GF-D8 (cell line): Measurements from ENCODE around the gene TET1.
"Not testable (repeated sequence)": the region's sequence is repeated elsewhere in the genome, so short reads cannot be mapped to it uniquely, and the experiment has no call there.

Experiments
- DNase-seq: peaks from one replicate; lab custom pipeline; 2025; lab: John Stamatoyannopoulos, UW

Gene TET1

GRCh38 chr10:68708987-68709386 is 148.8 kb downstream of the TET1 start:
- DNase-seq: not testable (repeated sequence)

GRCh38 chr10:68713065-68713464 is 152.9 kb downstream of the TET1 start:
- DNase-seq: not testable (repeated sequence)

- no peak for DNase-seq
Measured at GRCh38 chr10:68717435-68717834, 157.3 kb downstream of the TET1 start.

GRCh38 chr10:68720793-68721672 is 160.9 kb downstream of the TET1 start, which contains the start of gene CCAR1:
Gene CCAR1 (plus strand): TSS chr10:68721239. CDS start chr10:68722505, 1,266 bp downstream.
- DNase-seq: peak; percentile 98

DNA sequence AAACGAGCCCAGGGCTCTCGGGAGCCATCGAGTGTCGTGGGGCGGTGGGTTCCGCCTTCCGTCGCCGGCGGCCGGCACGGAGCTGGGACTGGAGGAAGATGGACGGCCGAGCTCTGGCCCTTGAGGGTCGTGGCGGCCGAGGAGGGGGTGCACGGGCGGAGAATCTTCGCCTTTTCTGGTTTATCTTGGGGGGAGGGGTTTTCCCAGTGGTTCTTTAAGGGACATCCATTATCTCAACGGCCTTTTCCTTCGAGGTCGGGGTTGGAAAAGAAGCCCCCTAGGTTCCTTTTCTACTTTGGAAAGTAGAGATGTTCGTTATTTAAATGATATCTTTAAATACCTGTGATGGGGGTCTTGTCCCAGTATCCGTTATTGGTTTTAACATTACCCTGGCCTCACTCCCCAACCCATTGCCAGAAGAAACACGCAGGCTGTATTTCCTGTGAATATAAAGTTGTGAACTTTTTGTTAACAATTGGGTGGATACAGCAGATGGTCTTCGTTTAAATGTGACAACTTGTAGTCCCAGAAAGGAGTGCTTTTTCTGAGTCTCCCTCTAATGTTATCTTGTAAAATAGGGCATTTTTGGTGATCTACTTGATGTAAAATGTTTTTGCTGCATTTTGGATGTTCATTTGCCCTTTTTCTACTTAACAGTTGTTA is 161.7 kb downstream of the TET1 start:
- no peak for DNase-seq

DNA sequence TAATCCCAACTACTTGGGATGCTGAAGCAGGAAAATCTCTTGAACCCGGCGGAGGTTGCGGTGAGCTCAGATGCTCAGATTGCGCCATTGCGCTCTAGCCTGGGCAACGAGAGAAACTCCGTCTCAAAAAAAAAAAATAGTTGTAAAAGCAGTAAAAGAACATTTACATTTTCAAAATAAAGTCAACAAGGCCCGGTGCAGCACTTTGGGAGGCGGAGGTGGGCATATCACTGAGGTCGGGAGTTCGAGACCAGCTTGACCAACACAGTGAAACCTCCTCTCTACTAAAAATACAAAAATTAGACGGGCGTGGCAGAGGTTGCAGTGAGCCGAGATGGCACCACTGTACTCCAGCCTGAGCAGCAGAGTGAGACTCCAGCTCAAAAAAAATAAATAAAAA is 164.9 kb downstream of the TET1 start:
- DNase-seq: no peak

GRCh38 chr10:68727146-68727545 is 167.0 kb downstream of the TET1 start:
- no peak for DNase-seq

DNA sequence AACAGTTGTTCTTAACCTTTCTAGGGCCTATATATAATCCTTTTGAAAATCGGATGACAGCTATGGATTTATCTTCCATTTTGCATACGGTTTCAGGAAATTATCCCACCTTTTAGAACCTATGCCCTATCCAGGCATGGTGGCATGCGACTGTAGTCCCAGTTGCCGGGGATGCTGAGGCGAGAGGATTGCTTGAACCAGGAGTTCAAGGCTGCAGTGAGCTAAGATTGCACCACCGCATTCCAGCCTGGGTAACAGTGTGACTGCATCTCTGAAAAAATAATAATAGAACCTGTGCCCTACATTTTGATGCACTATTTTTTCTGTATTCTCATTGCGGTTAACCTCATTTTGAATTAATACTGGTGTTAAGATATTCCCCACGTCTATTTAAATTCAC is 172.5 kb downstream of the TET1 start:
- no peak for DNase-seq

- no peak for DNase-seq
Measured at GRCh38 chr10:68734349-68734748, 174.2 kb downstream of the TET1 start.

DNA sequence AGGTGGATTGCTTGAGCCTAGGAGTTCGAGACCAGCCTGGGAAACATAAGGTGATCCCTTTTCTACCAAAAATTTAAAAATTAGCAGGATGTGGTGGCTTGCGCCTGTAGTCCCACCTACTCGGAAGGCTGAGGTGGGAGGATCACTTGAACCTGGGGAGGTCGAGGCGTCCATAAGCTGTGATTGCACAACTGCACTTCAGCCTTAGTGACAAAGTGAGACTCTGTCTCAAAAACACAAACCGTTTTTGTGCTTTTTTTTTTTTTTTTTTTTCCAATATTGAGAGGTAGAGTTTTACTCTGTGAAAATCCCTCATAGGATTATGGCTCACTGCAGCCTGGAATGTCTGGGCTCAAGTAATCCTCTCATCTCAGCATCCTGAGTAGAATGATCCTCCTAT is 175.0 kb downstream of the TET1 start:
- no peak for DNase-seq

GRCh38 chr10:68735739-68736138 is 175.6 kb downstream of the TET1 start:
- not testable (repeated sequence) for DNase-seq

- not testable (repeated sequence) for DNase-seq
Measured at GRCh38 chr10:68740676-68741075, 180.5 kb downstream of the TET1 start.

DNA sequence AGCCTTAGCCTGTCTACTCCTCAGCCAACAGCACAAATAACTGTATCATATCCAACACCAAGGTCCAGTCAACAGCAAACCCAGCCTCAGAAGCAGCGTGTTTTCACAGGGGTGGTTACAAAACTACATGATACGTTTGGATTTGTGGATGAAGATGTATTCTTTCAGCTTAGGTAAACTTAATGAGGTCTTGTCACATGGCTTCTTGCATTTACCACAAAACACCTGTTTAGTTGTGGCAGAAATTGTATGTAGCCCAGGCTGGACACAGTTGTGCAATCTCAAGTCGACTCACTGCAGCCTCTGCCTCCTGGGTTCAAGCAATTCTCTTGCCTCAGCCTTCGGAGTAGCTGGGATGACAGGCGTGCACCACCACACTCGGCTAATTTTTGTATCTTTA is 182.3 kb downstream of the TET1 start:
- no peak for DNase-seq
